Measurements from ENCODE around the gene EZH1. TPM values are rescaled to one million over a fixed set of nuclear protein-coding genes. Genes with fewer than 3 reads are reported as not detected.
A peak's percentile ranks its signal among the peaks of the same experiment; 100 is the strongest.
"Not testable (repeated sequence)": the region's sequence is repeated elsewhere in the genome, so short reads cannot be mapped to it uniquely, and the experiment has no call there.

Gene EZH1
- total RNA-seq, 1 donor from 2014 or later = 32.2 TPM

GRCh38 chr17:42665581-42666001 lies 79.2 kb downstream of the EZH1 start:
- no peak for TF ChIP-seq CTCF (IDR thresholded peaks at IDR 0.05; ENCODE audit: partially characterized antibody, unreplicated experiment)
- H3K36me3 Mint-ChIP-seq (ENCODE audit: unreplicated experiment) = no peaks in the 10 kb centered on the region
- peaks cover 6% of the 10 kb centered on the region for H3K27me3 Mint-ChIP-seq (ENCODE audit: unreplicated experiment)
- H3K27ac Mint-ChIP-seq (ENCODE audit: unreplicated experiment) = peak overlapping the region; percentile 48
- H3K9me3 Mint-ChIP-seq (ENCODE audit: unreplicated experiment) = peaks cover 2% of the 10 kb centered on the region
- no peaks in the 10 kb centered on the region for H3K4me1 Mint-ChIP-seq (ENCODE audit: low read depth, unreplicated experiment)
- no peak overlapping the region for H3K4me3 Mint-ChIP-seq (ENCODE audit: unreplicated experiment)
- no peak for DNase-seq

GRCh38 chr17:42660692-42661345 lies 84.0 kb downstream of the EZH1 start:
- H3K4me3 Mint-ChIP-seq (ENCODE audit: unreplicated experiment) = no peak overlapping the region
- H3K36me3 Mint-ChIP-seq (ENCODE audit: unreplicated experiment) = no peaks in the 10 kb centered on the region
- no peak for TF ChIP-seq CTCF (IDR thresholded peaks at IDR 0.05; ENCODE audit: partially characterized antibody, unreplicated experiment)
- no peak for DNase-seq
- no peaks in the 10 kb centered on the region for H3K9me3 Mint-ChIP-seq (ENCODE audit: unreplicated experiment)
- H3K4me1 Mint-ChIP-seq (ENCODE audit: low read depth, unreplicated experiment) = no peaks in the 10 kb centered on the region
- H3K27me3 Mint-ChIP-seq (ENCODE audit: unreplicated experiment) = peaks cover 3% of the 10 kb centered on the region
- H3K27ac Mint-ChIP-seq (ENCODE audit: unreplicated experiment) = no peak overlapping the region

- H3K36me3 Mint-ChIP-seq (ENCODE audit: unreplicated experiment); H3K27me3 Mint-ChIP-seq (ENCODE audit: unreplicated experiment); H3K9me3 Mint-ChIP-seq (ENCODE audit: unreplicated experiment); DNase-seq; H3K4me1 Mint-ChIP-seq (ENCODE audit: low read depth, unreplicated experiment); H3K27ac Mint-ChIP-seq (ENCODE audit: unreplicated experiment): not testable (repeated sequence)
- H3K4me3 Mint-ChIP-seq (ENCODE audit: unreplicated experiment) = peak overlapping the region; percentile 88
Observed at GRCh38 chr17:42659932-42660274, 84.9 kb downstream of the EZH1 start.

GRCh38 chr17:42659079-42659931 lies 85.5 kb downstream of the EZH1 start, which contains the start of gene TUBG2:
Gene TUBG2 (plus strand): TSS chr17:42659284. CDS start chr17:42659504, 220 bp downstream.
- peak; percentile 90 for DNase-seq
- Mint-ChIP-seq H3K4me3 (ENCODE audit: unreplicated experiment) (peak within 1 kb of the TSS; percentile 88), H3K27ac (ENCODE audit: unreplicated experiment) (no peak within 1 kb of the TSS), H3K9me3 (ENCODE audit: unreplicated experiment) (no peaks in the 10 kb centered on the region), H3K27me3 (ENCODE audit: unreplicated experiment) (peaks cover 3% of the 10 kb centered on the region), H3K4me1 (ENCODE audit: low read depth, unreplicated experiment) (peaks cover 3% of the 10 kb centered on the region), H3K36me3 (ENCODE audit: unreplicated experiment) (no peaks in the 10 kb centered on the region)
- TF ChIP-seq CTCF (IDR thresholded peaks at IDR 0.05; ENCODE audit: partially characterized antibody, unreplicated experiment) = no peak

GRCh38 chr17:42657824-42658588 lies 86.8 kb downstream of the EZH1 start:
- Mint-ChIP-seq H3K9me3 (ENCODE audit: unreplicated experiment) (no peaks in the 10 kb centered on the region), H3K36me3 (ENCODE audit: unreplicated experiment) (no peaks in the 10 kb centered on the region), H3K4me1 (ENCODE audit: low read depth, unreplicated experiment) (peaks cover 7% of the 10 kb centered on the region), H3K27me3 (ENCODE audit: unreplicated experiment) (peaks cover 5% of the 10 kb centered on the region), H3K4me3 (ENCODE audit: unreplicated experiment) (peak overlapping the region; percentile 88), H3K27ac (ENCODE audit: unreplicated experiment) (no peak overlapping the region)
- no peak for TF ChIP-seq CTCF (IDR thresholded peaks at IDR 0.05; ENCODE audit: partially characterized antibody, unreplicated experiment)
- no peak for DNase-seq

All from glutamatergic neuron (in vitro differentiated cells).